Glutamatergic neuron (in vitro differentiated cells): Measurements from ENCODE around the gene GLI1. TPM values are rescaled to one million over a fixed set of nuclear protein-coding genes. Genes with fewer than 3 reads are reported as not detected.
"Not testable (repeated sequence)": the region's sequence is repeated elsewhere in the genome, so short reads cannot be mapped to it uniquely, and the experiment has no call there.

Experiments used
- DNase-seq: peaks from one replicate; pipeline ENCODE4 v3.0.0; 2022
- H3K27ac Mint-ChIP-seq: one replicate; pipeline ENCODE4 v1.8.0; 2020; ENCODE audit warnings: mild to moderate bottlenecking, mixed read lengths, inconsistent platforms; ENCODE audit not compliant: unreplicated experiment
- H3K27me3 Mint-ChIP-seq: one replicate; pipeline ENCODE4 v1.8.0; 2020; ENCODE audit warnings: mild to moderate bottlenecking, moderate library complexity, mixed read lengths, inconsistent platforms; ENCODE audit not compliant: unreplicated experiment
- H3K36me3 Mint-ChIP-seq: one replicate; pipeline ENCODE4 v1.8.0; 2020; ENCODE audit warnings: mild to moderate bottlenecking, mixed read lengths, inconsistent platforms; ENCODE audit not compliant: unreplicated experiment
- H3K4me1 Mint-ChIP-seq: one replicate; pipeline ENCODE4 v1.8.0; 2020; ENCODE audit warnings: mild to moderate bottlenecking, low read depth, mixed read lengths, inconsistent platforms; ENCODE audit not compliant: unreplicated experiment
- H3K4me3 Mint-ChIP-seq: one replicate; pipeline ENCODE4 v1.8.0; 2020; ENCODE audit warnings: mild to moderate bottlenecking, mixed read lengths, inconsistent platforms; ENCODE audit not compliant: unreplicated experiment
- H3K9me3 Mint-ChIP-seq: one replicate; pipeline ENCODE4 v1.8.0; 2020; ENCODE audit warnings: mild to moderate bottlenecking, moderate library complexity, mixed read lengths, inconsistent platforms; ENCODE audit not compliant: unreplicated experiment
- total RNA-seq: library from RNA; stranded (reverse); fragmentation: NEBNext Ultra II Directional; extraction: Animal tissue kit (Norgen Biotek cat#: 25700); gene quantifications from one replicate; pipeline ENCODE4 v1.2.1, GENCODE V29; 2021; ENCODE audit not compliant: unreplicated experiment
- TF ChIP-seq, protein P1 (sequence below): fragments of 200-600 bp; sonication (generic); IDR thresholded peaks from one replicate; pipeline ENCODE4 v1.5.0; 2021; ENCODE audit not compliant: partially characterized antibody, unreplicated experiment

GLI1 gene
- total RNA-seq, 1 donor from 2014 or later = 2.3 TPM

DNA sequence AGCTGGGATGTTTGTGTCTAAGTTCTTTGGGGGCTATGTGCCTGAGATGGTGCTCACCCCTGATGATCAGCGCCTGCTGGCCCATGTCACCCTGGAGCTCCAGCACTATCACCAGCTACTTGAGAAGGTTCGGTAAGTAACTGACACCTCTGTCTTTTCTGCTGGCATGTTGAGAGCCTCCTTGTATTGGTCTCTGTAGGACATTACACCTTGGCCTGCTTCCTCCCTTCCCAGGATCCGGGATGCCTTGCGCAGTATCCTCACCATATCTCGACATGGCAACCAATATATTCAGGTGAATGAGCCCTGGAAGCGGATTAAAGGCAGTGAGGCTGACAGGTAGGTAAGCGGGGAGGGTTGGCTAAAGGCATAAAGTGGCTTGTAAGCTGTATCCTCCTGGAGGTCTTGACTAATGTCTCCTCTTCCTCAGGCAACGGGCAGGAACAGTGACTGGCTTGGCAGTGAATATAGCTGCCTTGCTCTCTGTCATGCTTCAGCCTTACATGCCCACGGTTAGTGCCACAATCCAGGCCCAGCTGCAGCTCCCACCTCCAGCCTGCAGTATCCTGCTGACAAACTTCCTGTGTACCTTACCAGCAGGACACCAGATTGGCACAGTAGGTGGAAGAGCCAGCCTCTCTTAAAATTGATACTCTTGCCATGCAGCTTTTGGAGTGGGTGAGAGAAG is 55.3 kb downstream of the GLI1 start:
- Mint-ChIP-seq H3K4me1 (peaks cover 14% of the 10 kb centered on the region), H3K9me3 (peaks cover 32% of the 10 kb centered on the region), H3K27me3 (peaks cover 15% of the 10 kb centered on the region), H3K27ac (no peak overlapping the region), H3K4me3 (no peak overlapping the region), H3K36me3 (peaks cover 7% of the 10 kb centered on the region)
- TF ChIP-seq, protein P1, sequence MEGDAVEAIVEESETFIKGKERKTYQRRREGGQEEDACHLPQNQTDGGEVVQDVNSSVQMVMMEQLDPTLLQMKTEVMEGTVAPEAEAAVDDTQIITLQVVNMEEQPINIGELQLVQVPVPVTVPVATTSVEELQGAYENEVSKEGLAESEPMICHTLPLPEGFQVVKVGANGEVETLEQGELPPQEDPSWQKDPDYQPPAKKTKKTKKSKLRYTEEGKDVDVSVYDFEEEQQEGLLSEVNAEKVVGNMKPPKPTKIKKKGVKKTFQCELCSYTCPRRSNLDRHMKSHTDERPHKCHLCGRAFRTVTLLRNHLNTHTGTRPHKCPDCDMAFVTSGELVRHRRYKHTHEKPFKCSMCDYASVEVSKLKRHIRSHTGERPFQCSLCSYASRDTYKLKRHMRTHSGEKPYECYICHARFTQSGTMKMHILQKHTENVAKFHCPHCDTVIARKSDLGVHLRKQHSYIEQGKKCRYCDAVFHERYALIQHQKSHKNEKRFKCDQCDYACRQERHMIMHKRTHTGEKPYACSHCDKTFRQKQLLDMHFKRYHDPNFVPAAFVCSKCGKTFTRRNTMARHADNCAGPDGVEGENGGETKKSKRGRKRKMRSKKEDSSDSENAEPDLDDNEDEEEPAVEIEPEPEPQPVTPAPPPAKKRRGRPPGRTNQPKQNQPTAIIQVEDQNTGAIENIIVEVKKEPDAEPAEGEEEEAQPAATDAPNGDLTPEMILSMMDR = no peak
- no peak for DNase-seq

DNA sequence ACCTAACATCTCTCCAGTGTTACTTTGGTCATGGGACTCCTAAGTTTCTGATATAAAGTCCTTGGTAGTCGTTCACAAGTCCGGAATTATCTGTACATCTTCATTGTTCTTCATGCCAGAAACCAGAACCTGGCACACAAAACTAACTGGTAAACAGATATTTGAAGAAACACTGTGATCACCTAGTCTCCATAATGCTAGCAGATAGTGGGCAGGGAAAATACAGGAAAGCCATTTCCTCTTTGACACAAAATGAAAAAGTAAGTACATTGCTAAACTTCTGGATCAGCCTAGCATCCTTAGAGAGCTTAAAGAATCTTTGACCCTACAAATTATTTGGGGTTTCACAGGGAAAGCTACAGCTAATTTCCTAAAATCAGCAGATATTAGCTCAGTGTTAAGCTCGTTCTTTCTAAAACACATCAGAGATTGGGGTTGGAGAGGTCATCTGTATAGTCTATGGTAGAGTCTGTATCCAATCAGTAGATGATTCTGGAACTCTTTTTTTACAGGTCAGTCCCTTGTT is 55.9 kb downstream of the GLI1 start:
- DNase-seq = no peak
- Mint-ChIP-seq H3K36me3 (peaks cover 7% of the 10 kb centered on the region), H3K27me3 (peaks cover 18% of the 10 kb centered on the region), H3K9me3 (peaks cover 35% of the 10 kb centered on the region), H3K4me1 (peaks cover 14% of the 10 kb centered on the region), H3K4me3 (no peak overlapping the region), H3K27ac (no peak overlapping the region)
- TF ChIP-seq, protein P1 = no peak

DNA sequence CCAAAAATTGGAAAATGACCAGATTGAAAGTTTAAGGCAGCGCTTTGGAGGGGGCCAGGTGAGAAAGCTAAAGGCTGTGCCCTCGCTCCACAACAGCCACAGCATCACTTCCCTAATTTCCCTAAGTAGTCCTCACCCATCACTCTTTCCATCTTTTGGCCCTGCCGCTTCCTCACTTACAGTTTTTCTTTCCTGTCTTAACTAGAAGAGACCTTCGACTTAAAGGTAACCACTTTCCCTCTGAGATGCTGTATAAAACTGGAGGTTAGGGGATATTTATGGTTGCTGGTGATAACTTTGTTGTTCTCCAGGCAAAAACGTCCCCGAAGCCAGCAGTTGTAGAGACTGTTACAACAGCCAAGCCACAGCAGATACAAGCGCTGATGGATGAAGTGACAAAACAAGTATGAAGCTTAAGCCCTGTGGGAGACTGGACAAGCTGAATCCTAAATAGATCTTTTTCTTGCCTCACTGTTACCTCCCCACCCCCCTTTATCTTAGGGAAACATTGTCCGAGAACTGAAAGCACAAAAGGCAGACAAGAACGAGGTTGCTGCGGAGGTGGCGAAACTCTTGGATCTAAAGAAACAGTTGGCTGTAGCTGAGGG is 56.5 kb downstream of the GLI1 start:
- peaks cover 37% of the 10 kb centered on the region for H3K9me3 Mint-ChIP-seq
- no peak for DNase-seq
- H3K4me1 Mint-ChIP-seq = peaks cover 14% of the 10 kb centered on the region
- H3K27ac Mint-ChIP-seq = peak overlapping the region; percentile 71
- TF ChIP-seq, protein P1 = no peak
- peaks cover 19% of the 10 kb centered on the region for H3K27me3 Mint-ChIP-seq
- peaks cover 7% of the 10 kb centered on the region for H3K36me3 Mint-ChIP-seq
- H3K4me3 Mint-ChIP-seq = no peak overlapping the region

DNA sequence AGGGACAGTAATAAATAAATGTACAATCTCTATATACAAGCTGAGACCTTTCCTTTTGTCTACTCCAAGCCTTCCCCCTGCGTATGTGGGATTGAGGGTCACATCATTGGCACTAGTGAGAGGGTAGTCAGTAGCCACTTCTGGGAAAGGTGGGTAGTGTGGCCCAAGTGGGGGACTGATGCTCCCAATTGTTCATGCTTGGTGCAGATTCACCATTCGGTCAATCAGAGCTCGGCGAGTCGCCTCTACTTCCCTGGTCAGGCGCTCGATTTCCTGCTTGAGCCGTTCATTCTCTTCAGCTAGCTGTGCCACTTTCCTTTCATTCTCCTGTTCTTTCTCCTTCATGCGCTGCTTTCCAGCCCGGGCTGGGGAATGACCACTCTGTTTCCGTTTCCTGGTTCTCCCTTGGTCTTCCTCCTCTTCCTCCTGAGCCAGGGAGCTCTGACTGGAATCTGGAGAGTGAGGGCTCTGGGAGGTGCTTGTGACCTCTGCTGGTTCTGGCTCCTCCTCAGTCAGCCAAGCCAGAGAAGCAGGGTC is 57.1 kb downstream of the GLI1 start:
- H3K27ac Mint-ChIP-seq = peak overlapping the region; percentile 81
- DNase-seq = no peak
- peaks cover 7% of the 10 kb centered on the region for H3K36me3 Mint-ChIP-seq
- peaks cover 18% of the 10 kb centered on the region for H3K4me1 Mint-ChIP-seq
- H3K9me3 Mint-ChIP-seq = peaks cover 41% of the 10 kb centered on the region
- peak overlapping the region; percentile 95 for H3K4me3 Mint-ChIP-seq
- H3K27me3 Mint-ChIP-seq = peaks cover 25% of the 10 kb centered on the region
- TF ChIP-seq, protein P1 = no peak

DNA sequence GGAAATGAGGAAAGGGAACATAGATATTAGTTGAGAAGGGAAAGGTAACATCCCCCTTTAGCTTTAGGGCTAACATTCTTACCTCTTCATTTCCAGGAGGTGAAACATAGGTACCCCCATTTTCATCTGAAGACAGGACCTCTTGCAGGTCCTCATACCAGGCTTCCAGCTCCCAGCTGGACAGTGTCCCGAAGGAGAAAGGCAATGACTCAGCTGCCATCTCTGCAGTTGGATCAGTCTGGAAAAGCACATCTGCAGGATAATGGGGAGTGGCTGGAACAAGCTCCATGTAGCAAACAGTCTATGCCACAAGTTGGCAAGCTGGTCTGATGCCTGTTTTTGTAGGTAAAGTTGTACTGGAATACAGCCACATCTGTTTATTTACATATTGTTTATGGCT is 57.6 kb downstream of the GLI1 start:
- TF ChIP-seq, protein P1 = no peak
- no peak for DNase-seq
- H3K27ac Mint-ChIP-seq = peak overlapping the region; percentile 81
- H3K36me3 Mint-ChIP-seq = peaks cover 7% of the 10 kb centered on the region
- H3K9me3 Mint-ChIP-seq = peaks cover 44% of the 10 kb centered on the region
- H3K4me3 Mint-ChIP-seq = peak overlapping the region; percentile 95
- peaks cover 30% of the 10 kb centered on the region for H3K27me3 Mint-ChIP-seq
- peaks cover 20% of the 10 kb centered on the region for H3K4me1 Mint-ChIP-seq

DNA sequence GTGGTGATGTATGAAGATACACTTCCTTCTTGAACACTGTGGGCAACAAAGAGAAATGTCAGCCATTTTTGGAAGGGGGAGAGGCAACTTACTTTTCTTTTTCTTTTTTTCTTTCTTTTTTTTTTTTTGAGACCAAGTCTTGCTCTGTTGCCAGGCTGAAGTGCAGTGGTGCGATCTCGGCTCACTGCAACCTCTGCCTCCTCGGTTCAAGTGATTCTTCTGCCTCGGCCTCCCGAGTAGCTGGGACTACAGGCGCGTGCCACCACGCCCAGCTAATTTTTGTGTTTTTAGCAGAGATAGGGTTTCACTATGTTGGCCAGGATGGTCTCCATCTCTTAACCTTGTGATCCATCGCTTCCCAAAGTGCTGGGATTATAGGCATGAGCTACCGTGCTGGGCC is 58.1 kb downstream of the GLI1 start:
- Mint-ChIP-seq H3K27me3 (peaks cover 26% of the 10 kb centered on the region), H3K4me3 (peak overlapping the region; percentile 95), H3K27ac (peak overlapping the region; percentile 91), H3K4me1 (peaks cover 20% of the 10 kb centered on the region), H3K9me3 (peaks cover 41% of the 10 kb centered on the region)
- not testable (repeated sequence) for H3K36me3 Mint-ChIP-seq, DNase-seq
